ENCODE measurements around the gene ARHGEF2.

DNA sequence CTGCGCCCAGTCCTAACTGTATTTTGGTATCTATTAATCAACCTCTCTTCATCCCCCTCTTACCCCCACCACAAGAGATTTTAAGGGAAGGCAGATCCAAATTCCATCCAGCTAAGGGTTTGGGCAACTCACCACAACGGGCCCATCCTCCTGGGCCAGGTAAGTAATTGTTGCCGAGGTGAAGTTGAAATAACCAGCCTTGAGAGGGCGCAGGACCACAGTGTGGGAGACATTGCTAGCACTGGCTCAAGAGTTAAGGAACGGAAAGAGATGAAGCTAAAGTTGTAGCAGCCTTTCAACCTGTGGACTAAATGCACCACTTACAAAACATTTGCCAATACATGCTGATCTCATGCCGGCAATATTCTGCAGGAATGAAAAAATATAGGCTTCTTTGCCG lies 36.5 kb upstream of the ARHGEF2 start:
- TF ChIP-seq, protein P1, sequence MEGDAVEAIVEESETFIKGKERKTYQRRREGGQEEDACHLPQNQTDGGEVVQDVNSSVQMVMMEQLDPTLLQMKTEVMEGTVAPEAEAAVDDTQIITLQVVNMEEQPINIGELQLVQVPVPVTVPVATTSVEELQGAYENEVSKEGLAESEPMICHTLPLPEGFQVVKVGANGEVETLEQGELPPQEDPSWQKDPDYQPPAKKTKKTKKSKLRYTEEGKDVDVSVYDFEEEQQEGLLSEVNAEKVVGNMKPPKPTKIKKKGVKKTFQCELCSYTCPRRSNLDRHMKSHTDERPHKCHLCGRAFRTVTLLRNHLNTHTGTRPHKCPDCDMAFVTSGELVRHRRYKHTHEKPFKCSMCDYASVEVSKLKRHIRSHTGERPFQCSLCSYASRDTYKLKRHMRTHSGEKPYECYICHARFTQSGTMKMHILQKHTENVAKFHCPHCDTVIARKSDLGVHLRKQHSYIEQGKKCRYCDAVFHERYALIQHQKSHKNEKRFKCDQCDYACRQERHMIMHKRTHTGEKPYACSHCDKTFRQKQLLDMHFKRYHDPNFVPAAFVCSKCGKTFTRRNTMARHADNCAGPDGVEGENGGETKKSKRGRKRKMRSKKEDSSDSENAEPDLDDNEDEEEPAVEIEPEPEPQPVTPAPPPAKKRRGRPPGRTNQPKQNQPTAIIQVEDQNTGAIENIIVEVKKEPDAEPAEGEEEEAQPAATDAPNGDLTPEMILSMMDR (IDR thresholded peaks at IDR 0.05) = no peak
- TF ChIP-seq POLR2A (IDR thresholded peaks at IDR 0.05) = no peak

Measured in thyroid gland (tissue), 4 donors.